DOHH2 (cell line): ENCODE measurements around the gene CDKN1A.
"Not testable (repeated sequence)": the region's sequence is repeated elsewhere in the genome, so short reads cannot be mapped to it uniquely, and the experiment has no call there.

Experiments used
- H3F3A ChIP-seq: fragments of 200-600 bp; sonication (generic), shearing (Covaris generic); 2 replicates; pipeline ENCODE4 v1.6.0; 2016; ENCODE audit warnings: antibody characterized with exemption, mild to moderate bottlenecking; ENCODE audit not compliant: control insufficient read depth, insufficient read depth
- H3K27ac ChIP-seq: fragments of 200-600 bp; sonication (generic); 2 replicates; pipeline ENCODE4 v1.5.1; 2014; ENCODE audit warnings: low read depth, mild to moderate bottlenecking, low read length, moderate library complexity
- H3K27me3 ChIP-seq: fragments of 200-600 bp; sonication (generic); 2 replicates; pipeline ENCODE4 v1.6.1; 2014; ENCODE audit warnings: mild to moderate bottlenecking, low read length, mixed read lengths; ENCODE audit not compliant: control insufficient read depth
- H3K36me3 ChIP-seq: fragments of 200-600 bp; sonication (generic); 2 replicates; pipeline ENCODE4 v1.6.1; 2014; ENCODE audit warnings: mild to moderate bottlenecking, low read length, moderate library complexity, mixed read lengths; ENCODE audit not compliant: control insufficient read depth
- H3K4me1 ChIP-seq: fragments of 200-600 bp; sonication (generic); 2 replicates; pipeline ENCODE4 v1.6.1; 2014; ENCODE audit warnings: mild to moderate bottlenecking, low read length, mixed read lengths; ENCODE audit not compliant: control insufficient read depth
- H3K4me2 ChIP-seq: fragments of 200-600 bp; sonication (generic); 2 replicates; pipeline ENCODE4 v1.6.0; 2014; ENCODE audit warnings: mild to moderate bottlenecking, low read length, moderate library complexity
- H3K4me3 ChIP-seq: fragments of 200-600 bp; sonication (generic); 2 replicates; pipeline ENCODE4 v1.5.1; 2014; ENCODE audit warnings: mild to moderate bottlenecking, low read length, mixed read lengths
- H3K79me2 ChIP-seq: fragments of 200-600 bp; sonication (generic); 2 replicates; pipeline ENCODE4 v1.6.1; 2014; ENCODE audit warnings: mild to moderate bottlenecking, low read length, mixed read lengths; ENCODE audit not compliant: control insufficient read depth
- H3K9me2 ChIP-seq: fragments of 200-600 bp; sonication (generic); replicated peaks from 2 replicates; pipeline ENCODE4 v1.6.1; 2014; ENCODE audit warnings: mild to moderate bottlenecking, low read length, mixed read lengths; ENCODE audit not compliant: control insufficient read depth
- H3K9me3 ChIP-seq: fragments of 200-600 bp; sonication (generic); 2 replicates; pipeline ENCODE4 v1.6.1; 2014; ENCODE audit warnings: antibody characterized with exemption, low read length, mixed read lengths; ENCODE audit not compliant: control insufficient read depth, insufficient read depth
- H4K20me1 ChIP-seq: fragments of 200-600 bp; sonication (generic); 2 replicates; pipeline ENCODE4 v1.6.0; 2014; ENCODE audit warnings: low read depth, mild to moderate bottlenecking, antibody characterized with exemption, low read length, moderate library complexity; ENCODE audit not compliant: control insufficient read depth, insufficient read depth
- CTCF ChIP-seq: fragments of 200-600 bp; sonication (generic); IDR thresholded peaks from one replicate; pipeline ENCODE4 v1.5.1; 2014; ENCODE audit warnings: antibody characterized with exemption, mild to moderate bottlenecking, low read depth, low read length; ENCODE audit not compliant: poor library complexity, severe bottlenecking
- EZH2phosphoT487 ChIP-seq: fragments of 200-600 bp; sonication (generic); IDR thresholded peaks from 2 replicates; pipeline ENCODE4 v1.6.1; 2017; ENCODE audit warnings: borderline replicate concordance, mild to moderate bottlenecking, antibody characterized with exemption, low read length, moderate library complexity, mixed read lengths

CDKN1A gene

GRCh38 chr6:36702656-36703055 lies 24.1 kb downstream of the CDKN1A start:
- H3F3A ChIP-seq = no peaks in the 10 kb centered on the region
- H3K36me3 ChIP-seq = no peaks in the 10 kb centered on the region
- H3K27me3 ChIP-seq = no peaks in the 10 kb centered on the region; the same call in 1 of the 2 replicates
- H3K4me3 ChIP-seq = no peak overlapping the region
- H3K4me2 ChIP-seq = no peak overlapping the region
- TF ChIP-seq EZH2phosphoT487 (no peak), CTCF (no peak)
- H3K9me2 ChIP-seq = no peaks in the 10 kb centered on the region
- no peaks in the 10 kb centered on the region for H3K4me1 ChIP-seq
- no peak overlapping the region for H3K27ac ChIP-seq
- H3K9me3 ChIP-seq = no peaks in the 10 kb centered on the region
- H3K79me2 ChIP-seq = no peaks in the 10 kb centered on the region
- no peaks in the 10 kb centered on the region for H4K20me1 ChIP-seq

GRCh38 chr6:36703081-36703606 lies 24.6 kb downstream of the CDKN1A start:
- Histone ChIP-seq H3K27ac (no peak overlapping the region), H3K36me3 (no peaks in the 10 kb centered on the region), H3K79me2 (no peaks in the 10 kb centered on the region), H3K4me3 (no peak overlapping the region), H3F3A (no peaks in the 10 kb centered on the region), H3K4me1 (no peaks in the 10 kb centered on the region), H3K9me2 (no peaks in the 10 kb centered on the region), H3K9me3 (no peaks in the 10 kb centered on the region), H4K20me1 (no peaks in the 10 kb centered on the region), H3K27me3 (no peaks in the 10 kb centered on the region; the same call in 1 of the 2 replicates), H3K4me2 (no peak overlapping the region)
- TF ChIP-seq CTCF = no peak
- no peak for TF ChIP-seq EZH2phosphoT487

- Histone ChIP-seq H3K4me2 (no peak overlapping the region), H3K36me3 (no peaks in the 10 kb centered on the region), H3K79me2 (no peaks in the 10 kb centered on the region), H3K4me1 (no peaks in the 10 kb centered on the region), H3K9me3 (no peaks in the 10 kb centered on the region), H3K4me3 (no peak overlapping the region), H3F3A (no peaks in the 10 kb centered on the region), H4K20me1 (no peaks in the 10 kb centered on the region), H3K9me2 (no peaks in the 10 kb centered on the region), H3K27me3 (no peaks in the 10 kb centered on the region; the same call in 1 of the 2 replicates), H3K27ac (no peak overlapping the region)
- TF ChIP-seq EZH2phosphoT487 = no peak
These were observed 25.5 kb downstream of the CDKN1A start for GRCh38 chr6:36703982-36704381.

- H3K4me3 ChIP-seq, H3F3A ChIP-seq, H3K9me2 ChIP-seq, H3K4me2 ChIP-seq, H3K79me2 ChIP-seq, H3K9me3 ChIP-seq, H3K27me3 ChIP-seq, H3K4me1 ChIP-seq, H3K36me3 ChIP-seq, H3K27ac ChIP-seq, H4K20me1 ChIP-seq: not testable (repeated sequence)
These were observed 26.6 kb downstream of the CDKN1A start for GRCh38 chr6:36704961-36705577.
